GM06990 (cell line): Measurements from ENCODE around the gene KLK12.

Source experiments
- DNase-seq: peaks from one replicate; pipeline ENCODE4 v3.0.0-alpha.2; 2011; ENCODE audit not compliant: insufficient read length; ENCODE audit errors: extremely low read depth
- H3K27me3 ChIP-seq: replicated peaks from 2 replicates; pipeline ENCODE4 v1.6.0; 2011; ENCODE audit warnings: low read length; ENCODE audit not compliant: control insufficient read depth, insufficient read depth
- H3K36me3 ChIP-seq: 2 replicates; pipeline ENCODE4 v1.5.1; 2011; ENCODE audit warnings: low read length; ENCODE audit not compliant: control insufficient read depth, insufficient read depth
- H3K4me3 ChIP-seq: replicated peaks from 2 replicates; pipeline ENCODE4 v1.5.1; 2011; ENCODE audit warnings: low read depth, mild to moderate bottlenecking, control low read depth, low read length
- TF ChIP-seq, protein P1 (sequence below): IDR thresholded peaks from 2 replicates; pipeline ENCODE4 v1.5.1; 2011; ENCODE audit warnings: low read length, control low read depth, mild to moderate bottlenecking, inconsistent platforms; ENCODE audit not compliant: insufficient read depth, poor library complexity, severe bottlenecking

KLK12 gene

DNA sequence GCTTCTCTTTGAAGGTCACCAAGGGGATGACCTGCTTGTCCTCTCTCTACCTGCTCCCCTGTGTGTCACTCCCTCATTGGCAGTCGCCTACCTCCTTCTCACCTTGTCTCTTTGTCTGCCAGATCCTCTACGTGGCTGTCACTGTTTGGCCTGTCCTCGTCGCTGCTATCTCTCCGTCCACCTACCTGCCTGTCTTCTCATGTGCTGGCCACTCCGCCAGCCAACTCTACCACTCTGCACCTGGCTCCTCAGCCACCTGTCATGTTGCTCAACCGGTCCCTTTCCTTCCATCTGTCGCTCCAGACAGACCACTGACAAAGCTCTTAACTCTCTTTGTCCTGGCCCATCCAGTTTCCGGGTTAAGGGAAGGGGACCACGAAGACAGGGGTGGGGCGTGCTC lies at the start of gene KLK12:
TSS of gene KLK12 (minus strand) at position 299 of the 400 bp plus-strand sequence. CDS start 381 bp downstream, outside the sequence.
- DNase-seq: no peak
- TF ChIP-seq, protein P1, sequence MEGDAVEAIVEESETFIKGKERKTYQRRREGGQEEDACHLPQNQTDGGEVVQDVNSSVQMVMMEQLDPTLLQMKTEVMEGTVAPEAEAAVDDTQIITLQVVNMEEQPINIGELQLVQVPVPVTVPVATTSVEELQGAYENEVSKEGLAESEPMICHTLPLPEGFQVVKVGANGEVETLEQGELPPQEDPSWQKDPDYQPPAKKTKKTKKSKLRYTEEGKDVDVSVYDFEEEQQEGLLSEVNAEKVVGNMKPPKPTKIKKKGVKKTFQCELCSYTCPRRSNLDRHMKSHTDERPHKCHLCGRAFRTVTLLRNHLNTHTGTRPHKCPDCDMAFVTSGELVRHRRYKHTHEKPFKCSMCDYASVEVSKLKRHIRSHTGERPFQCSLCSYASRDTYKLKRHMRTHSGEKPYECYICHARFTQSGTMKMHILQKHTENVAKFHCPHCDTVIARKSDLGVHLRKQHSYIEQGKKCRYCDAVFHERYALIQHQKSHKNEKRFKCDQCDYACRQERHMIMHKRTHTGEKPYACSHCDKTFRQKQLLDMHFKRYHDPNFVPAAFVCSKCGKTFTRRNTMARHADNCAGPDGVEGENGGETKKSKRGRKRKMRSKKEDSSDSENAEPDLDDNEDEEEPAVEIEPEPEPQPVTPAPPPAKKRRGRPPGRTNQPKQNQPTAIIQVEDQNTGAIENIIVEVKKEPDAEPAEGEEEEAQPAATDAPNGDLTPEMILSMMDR: no peak
- H3K36me3 ChIP-seq: no peaks in the 10 kb centered on the region

GRCh38 chr19:51084505-51084904 lies 49.7 kb upstream of the KLK12 start:
- DNase-seq: no peak
- Histone ChIP-seq H3K4me3 (no peak overlapping the region), H3K27me3 (no peaks in the 10 kb centered on the region; the same call in 1 of the 2 replicates), H3K36me3 (no peaks in the 10 kb centered on the region)
- TF ChIP-seq, protein P1: no peak

More for the DNA sequence above, at the start of gene KLK12:
- Histone ChIP-seq H3K4me3 (no peak within 1 kb of the TSS), H3K27me3 (0 out of 2 replicates have a peak, but pooled peaks cover 1% of the 10 kb centered on the region)

DNA sequence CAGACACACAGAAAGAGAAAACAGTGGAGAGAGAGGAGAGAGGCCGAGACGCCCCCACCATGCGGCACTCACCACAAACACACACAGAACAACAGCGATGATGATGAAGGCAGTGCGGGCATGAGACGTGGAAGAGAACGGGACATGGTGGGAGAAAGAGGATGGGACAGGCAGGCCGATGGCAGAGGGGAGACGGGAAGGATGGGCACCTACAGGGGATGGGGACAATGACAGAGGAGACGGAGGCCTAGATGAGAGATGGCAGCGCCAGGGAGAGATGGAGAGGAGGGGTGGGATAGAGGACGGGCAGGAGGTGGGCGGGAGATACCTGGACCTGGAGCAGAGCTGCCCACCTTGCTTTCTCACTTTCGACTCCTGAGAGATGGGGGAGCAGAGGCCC lies 49.0 kb upstream of the KLK12 start:
- DNase-seq: no peak
- TF ChIP-seq, protein P1: no peak
- no peaks in the 10 kb centered on the region; the same call in 1 of the 2 replicates for H3K27me3 ChIP-seq
- no peak overlapping the region for H3K4me3 ChIP-seq
- no peaks in the 10 kb centered on the region for H3K36me3 ChIP-seq

- no peak overlapping the region for H3K4me3 ChIP-seq
- DNase-seq: no peak
- H3K27me3 ChIP-seq: no peaks in the 10 kb centered on the region; the same call in 1 of the 2 replicates
- no peaks in the 10 kb centered on the region for H3K36me3 ChIP-seq
- TF ChIP-seq, protein P1: no peak
Observed at GRCh38 chr19:51083181-51083580, 48.4 kb upstream of the KLK12 start.

GRCh38 chr19:51082611-51083010 lies 47.8 kb upstream of the KLK12 start, which contains the start of gene KLK14:
KLK14 (minus strand) TSS chr19:51082887; CDS start chr19:51082614, 273 bp downstream.
- H3K4me3 ChIP-seq: no peak within 1 kb of the TSS
- DNase-seq: no peak
- no peaks in the 10 kb centered on the region; the same call in 1 of the 2 replicates for H3K27me3 ChIP-seq
- H3K36me3 ChIP-seq: no peaks in the 10 kb centered on the region
- TF ChIP-seq, protein P1: no peak

DNA sequence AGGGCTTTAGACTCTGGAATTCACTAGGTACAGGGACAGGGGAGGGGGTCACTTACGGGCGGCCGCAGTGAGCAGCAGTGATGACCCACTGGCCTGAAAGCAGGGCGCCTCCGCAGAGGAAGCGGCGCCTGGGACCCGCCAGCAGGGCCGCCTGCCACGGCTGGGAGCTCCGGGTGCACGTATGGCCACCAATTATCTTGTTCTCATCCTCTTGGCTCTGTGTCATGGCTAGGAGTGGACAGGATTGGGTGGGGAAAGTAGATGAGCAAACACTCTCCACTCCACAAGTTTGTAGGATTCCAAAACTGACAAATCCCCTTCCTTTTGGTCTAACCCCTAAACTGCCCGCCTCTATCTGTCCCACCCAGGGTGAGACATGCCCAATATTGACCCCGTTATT lies 46.7 kb upstream of the KLK12 start:
- H3K27me3 ChIP-seq: no peaks in the 10 kb centered on the region; the same call in 1 of the 2 replicates
- H3K36me3 ChIP-seq: no peaks in the 10 kb centered on the region
- DNase-seq: no peak
- TF ChIP-seq, protein P1: no peak
- no peak overlapping the region for H3K4me3 ChIP-seq
